ENCODE data around the gene MED10. TPM values are rescaled to one million over a fixed set of nuclear protein-coding genes. Genes with fewer than 3 reads are reported as not detected.

MED10 gene
- polyA plus RNA-seq, 1 donor (not counting 4 experiments of a cell fraction or from before 2014, with no cell fraction given): 38.8 TPM

GRCh38 chr5:6401410-6401809 lies 23.1 kb upstream of the MED10 start:
- FAIRE-seq: no peak

GRCh38 chr5:6399980-6400910 lies 21.9 kb upstream of the MED10 start:
- Histone ChIP-seq H3K9ac (ENCODE audit: control insufficient read depth, extremely low read depth, insufficient read depth, low read length) (no peak overlapping the region), H3K9me3 (ENCODE audit: control insufficient read depth, low read depth, low read length) (no peaks in the 10 kb centered on the region), H3K36me3 (ENCODE audit: control insufficient read depth in 2 of 2, extremely low read depth in 1 of 2, insufficient read depth in 2 of 2, low read length in 2 of 2) (no peaks in the 10 kb centered on the region), H3K4me3 (ENCODE audit: control insufficient read depth in 2 of 3, extremely low read depth in 1 of 3, insufficient read depth in 2 of 3, low read depth in 1 of 3, low read length in 3 of 3) (no peak overlapping the region), H3K4me1 (ENCODE audit: control insufficient read depth, extremely low read depth, insufficient read depth, low read length) (peaks cover 29% of the 10 kb centered on the region), H3K79me2 (ENCODE audit: control insufficient read depth, insufficient read depth, low read length) (no peaks in the 10 kb centered on the region), H3K27me3 (ENCODE audit: control insufficient read depth, extremely low read depth, insufficient read depth, low read length) (no peaks in the 10 kb centered on the region), H3K27ac (ENCODE audit: control insufficient read depth, insufficient read depth, low read length) (peak overlapping the region; percentile 10), H3K9me1 (ENCODE audit: control insufficient read depth, extremely low read depth, insufficient read depth, low read length) (no peaks in the 10 kb centered on the region), H4K20me1 (ENCODE audit: control insufficient read depth, extremely low read depth, insufficient read depth, low read length) (no peaks in the 10 kb centered on the region), H3K4me2 (ENCODE audit: control insufficient read depth, extremely low read depth, insufficient read depth, low read depth, low read length) (peak overlapping the region; percentile 50), H2AFZ (ENCODE audit: control insufficient read depth, low read length) (no peak overlapping the region)
- DNase-seq (ENCODE audit: low read depth, low spot score): peak; percentile 86
- peak; percentile 96 for FAIRE-seq
- TF ChIP-seq CTCF (optimal IDR thresholded peaks at IDR 0.05 in 1 of 3, IDR thresholded peaks at IDR 0.05 in 1 of 3, conservative IDR thresholded peaks at IDR 0.05 in 1 of 3; ENCODE audit: extremely low read depth in 1 of 3, insufficient read depth in 2 of 3, low read length in 3 of 3) (no peak), EZH2 (IDR thresholded peaks at IDR 0.05; ENCODE audit: low read length) (no peak)
- dilution Hi-C loops (cut with MboI; ENCODE audit: extremely low pct_ligation_motif_present, low sequenced_read_pairs): no loop called here

More at GRCh38 chr5:6401410-6401809, 23.1 kb upstream of the MED10 start:
- dilution Hi-C loops (cut with MboI; ENCODE audit: extremely low pct_ligation_motif_present, low sequenced_read_pairs): no loop called here
- H3K4me2 ChIP-seq (ENCODE audit: control insufficient read depth, extremely low read depth, insufficient read depth, low read depth, low read length): no peak overlapping the region
- no peak overlapping the region for H2AFZ ChIP-seq (ENCODE audit: control insufficient read depth, low read length)
- no peaks in the 10 kb centered on the region for H3K9me1 ChIP-seq (ENCODE audit: control insufficient read depth, extremely low read depth, insufficient read depth, low read length)
- H3K27me3 ChIP-seq (ENCODE audit: control insufficient read depth, extremely low read depth, insufficient read depth, low read length): no peaks in the 10 kb centered on the region
- H3K9me3 ChIP-seq (ENCODE audit: control insufficient read depth, low read depth, low read length): no peaks in the 10 kb centered on the region
- H3K4me3 ChIP-seq (ENCODE audit: control insufficient read depth in 2 of 3, extremely low read depth in 1 of 3, insufficient read depth in 2 of 3, low read depth in 1 of 3, low read length in 3 of 3): no peak overlapping the region
- H3K79me2 ChIP-seq (ENCODE audit: control insufficient read depth, insufficient read depth, low read length): no peaks in the 10 kb centered on the region
- no peak for DNase-seq (ENCODE audit: low read depth, low spot score)
- no peak overlapping the region for H3K9ac ChIP-seq (ENCODE audit: control insufficient read depth, extremely low read depth, insufficient read depth, low read length)
- TF ChIP-seq EZH2 (IDR thresholded peaks at IDR 0.05; ENCODE audit: low read length): no peak
- no peak for TF ChIP-seq CTCF (optimal IDR thresholded peaks at IDR 0.05 in 1 of 3, IDR thresholded peaks at IDR 0.05 in 1 of 3, conservative IDR thresholded peaks at IDR 0.05 in 1 of 3; ENCODE audit: extremely low read depth in 1 of 3, insufficient read depth in 2 of 3, low read length in 3 of 3)
- H3K4me1 ChIP-seq (ENCODE audit: control insufficient read depth, extremely low read depth, insufficient read depth, low read length): peaks cover 29% of the 10 kb centered on the region
- H3K27ac ChIP-seq (ENCODE audit: control insufficient read depth, insufficient read depth, low read length): no peak overlapping the region
- no peaks in the 10 kb centered on the region for H4K20me1 ChIP-seq (ENCODE audit: control insufficient read depth, extremely low read depth, insufficient read depth, low read length)
- H3K36me3 ChIP-seq (ENCODE audit: control insufficient read depth in 2 of 2, extremely low read depth in 1 of 2, insufficient read depth in 2 of 2, low read length in 2 of 2): no peaks in the 10 kb centered on the region

Data from keratinocyte (primary cell).